Astrocyte of the spinal cord (primary cell): ENCODE measurements around the gene KANK3.

ENCODE experiments used
- DNase-seq: peaks from one replicate; pipeline ENCODE4 v3.0.0; 2011; ENCODE audit warnings: low read depth, low spot score
- H3K4me3 ChIP-seq: 2 replicates; pipeline ENCODE4 v1.5.1; 2011; ENCODE audit warnings: low read depth, mild to moderate bottlenecking, low read length, moderate library complexity
- in situ Hi-C: cut with HindIII; loops from 2 replicates; pipeline ENCODE4 v1.10.0; 2017; ENCODE audit warnings: low sequenced_read_pairs
- TF ChIP-seq, protein P1 (sequence below): IDR thresholded peaks from 2 replicates; pipeline ENCODE4 v1.5.1; 2012; ENCODE audit warnings: low read depth, mild to moderate bottlenecking, low read length, inconsistent platforms

KANK3 gene

DNA sequence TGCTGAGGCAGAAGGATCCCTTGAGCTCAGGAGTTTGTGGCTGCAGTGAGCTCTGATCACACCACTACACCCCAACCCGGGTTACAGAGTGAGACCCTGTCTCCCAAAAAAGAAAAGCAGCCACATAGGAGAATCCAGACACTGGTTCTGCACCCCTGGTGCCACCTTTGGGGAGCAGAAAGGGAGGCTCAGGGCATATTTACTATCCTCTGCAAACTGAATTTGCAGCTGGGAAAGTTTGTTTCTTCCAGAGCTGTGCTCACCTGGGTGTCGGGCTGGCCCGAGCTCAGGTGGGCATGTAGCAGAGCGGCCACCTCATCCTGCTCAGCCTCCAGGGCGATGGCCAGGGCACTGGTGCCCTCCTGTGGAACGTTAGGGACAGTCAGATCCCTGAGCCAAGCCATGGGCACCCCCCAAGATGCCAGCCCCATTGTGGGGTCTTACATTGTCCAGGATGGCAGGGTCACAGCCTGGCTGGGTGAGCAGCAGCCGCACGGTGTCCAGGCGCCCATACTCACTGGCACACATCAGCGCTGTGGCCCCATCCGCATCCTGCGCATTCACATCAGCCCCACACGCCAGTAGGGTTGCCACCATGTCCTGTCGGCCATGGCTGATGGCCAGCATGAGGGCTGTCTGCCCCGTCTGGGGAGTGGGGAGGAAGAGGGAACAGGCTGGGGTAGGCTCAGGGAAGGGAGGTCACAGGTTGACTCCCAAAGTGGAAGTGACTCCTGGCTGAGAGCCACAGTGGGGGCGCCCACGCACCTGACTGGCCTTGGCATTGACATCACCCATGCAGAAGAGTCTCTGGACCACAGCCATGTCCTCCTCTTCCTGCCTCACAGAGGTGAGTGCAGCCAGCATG, 18.6 kb downstream of the KANK3 start:
- TF ChIP-seq, protein P1, sequence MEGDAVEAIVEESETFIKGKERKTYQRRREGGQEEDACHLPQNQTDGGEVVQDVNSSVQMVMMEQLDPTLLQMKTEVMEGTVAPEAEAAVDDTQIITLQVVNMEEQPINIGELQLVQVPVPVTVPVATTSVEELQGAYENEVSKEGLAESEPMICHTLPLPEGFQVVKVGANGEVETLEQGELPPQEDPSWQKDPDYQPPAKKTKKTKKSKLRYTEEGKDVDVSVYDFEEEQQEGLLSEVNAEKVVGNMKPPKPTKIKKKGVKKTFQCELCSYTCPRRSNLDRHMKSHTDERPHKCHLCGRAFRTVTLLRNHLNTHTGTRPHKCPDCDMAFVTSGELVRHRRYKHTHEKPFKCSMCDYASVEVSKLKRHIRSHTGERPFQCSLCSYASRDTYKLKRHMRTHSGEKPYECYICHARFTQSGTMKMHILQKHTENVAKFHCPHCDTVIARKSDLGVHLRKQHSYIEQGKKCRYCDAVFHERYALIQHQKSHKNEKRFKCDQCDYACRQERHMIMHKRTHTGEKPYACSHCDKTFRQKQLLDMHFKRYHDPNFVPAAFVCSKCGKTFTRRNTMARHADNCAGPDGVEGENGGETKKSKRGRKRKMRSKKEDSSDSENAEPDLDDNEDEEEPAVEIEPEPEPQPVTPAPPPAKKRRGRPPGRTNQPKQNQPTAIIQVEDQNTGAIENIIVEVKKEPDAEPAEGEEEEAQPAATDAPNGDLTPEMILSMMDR, result no peak
- DNase-seq, result no peak
- in situ Hi-C loops, result no loop called here
- no peak overlapping the region for H3K4me3 ChIP-seq

DNA sequence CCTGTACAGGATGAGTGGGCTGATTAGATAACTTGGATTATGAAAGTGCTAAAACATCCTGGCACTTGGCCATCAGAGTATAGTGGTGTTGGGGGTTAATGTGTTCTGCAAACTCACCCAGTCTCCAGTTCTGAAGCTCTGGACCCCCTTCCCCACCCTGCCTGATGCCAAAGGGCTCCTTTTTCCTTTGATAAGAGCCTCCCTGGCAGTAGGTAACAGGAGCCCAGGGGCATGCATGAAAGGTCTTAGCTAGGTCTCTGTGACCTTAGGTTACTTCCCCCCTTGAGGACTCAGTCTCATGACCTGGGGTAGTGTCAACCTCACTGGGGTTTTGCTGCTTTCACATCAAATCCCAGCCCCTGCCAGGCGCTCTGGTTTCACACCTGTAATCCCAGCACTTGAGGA, 19.3 kb downstream of the KANK3 start:
- no peak overlapping the region for H3K4me3 ChIP-seq
- DNase-seq, result no peak
- in situ Hi-C loops, result no loop called here
- TF ChIP-seq, protein P1, result no peak

DNA sequence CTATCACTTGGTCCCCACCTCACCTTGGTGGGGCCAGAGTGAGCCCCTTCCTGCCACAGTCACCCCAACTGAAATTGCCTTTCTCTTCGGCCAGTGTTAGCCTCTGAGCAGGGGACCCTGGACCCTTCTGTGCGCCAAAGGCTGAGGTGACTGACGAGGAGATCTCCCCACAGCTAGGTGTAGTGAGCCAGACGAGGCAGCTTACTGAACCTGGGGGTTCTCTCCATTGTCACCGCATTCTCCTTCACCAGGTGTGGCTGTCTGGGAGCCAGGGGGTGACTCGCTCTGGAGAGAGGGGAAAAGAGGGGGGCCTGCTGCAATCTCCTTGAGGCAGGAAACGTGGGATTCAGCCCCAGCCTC, 20.4 kb downstream of the KANK3 start:
- DNase-seq, result no peak
- in situ Hi-C loops, result no loop called here
- peak overlapping the region; percentile 94 for H3K4me3 ChIP-seq
- TF ChIP-seq, protein P1, result no peak

DNA sequence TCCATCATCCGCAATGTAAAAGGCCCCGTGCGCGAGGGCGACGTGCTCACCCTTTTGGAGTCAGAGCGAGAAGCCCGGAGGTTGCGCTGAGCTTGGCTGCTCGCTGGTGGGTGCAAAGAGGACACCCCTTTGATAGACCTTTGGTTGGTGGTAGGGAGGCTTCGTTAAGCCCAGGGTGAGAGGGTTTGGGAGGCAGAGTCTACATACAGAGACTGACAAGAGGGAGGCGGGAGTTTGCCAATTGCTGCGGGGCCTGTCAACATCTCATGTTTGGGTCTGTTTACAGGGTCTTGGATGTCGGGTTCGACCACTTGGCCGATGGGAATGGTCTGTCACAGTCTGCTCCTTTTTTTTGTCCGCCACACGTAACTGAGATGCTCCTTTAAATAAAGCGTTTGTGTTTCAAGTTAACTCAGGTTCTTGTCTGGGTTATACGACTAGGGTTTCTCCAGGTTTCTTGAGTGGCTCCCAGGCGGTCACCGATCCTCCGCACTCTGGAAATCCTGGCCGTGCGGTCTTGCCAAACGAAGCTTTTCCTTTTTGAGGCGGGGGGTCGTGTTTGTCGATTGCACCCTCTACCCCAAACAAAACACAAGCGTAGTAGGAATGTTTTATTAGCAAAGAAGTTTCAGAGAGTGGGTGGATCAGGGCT, 20.9 kb downstream of the KANK3 start:
- DNase-seq, result no peak
- peak overlapping the region; percentile 94 for H3K4me3 ChIP-seq
- in situ Hi-C loops, result no loop called here
- TF ChIP-seq, protein P1, result no peak

DNA sequence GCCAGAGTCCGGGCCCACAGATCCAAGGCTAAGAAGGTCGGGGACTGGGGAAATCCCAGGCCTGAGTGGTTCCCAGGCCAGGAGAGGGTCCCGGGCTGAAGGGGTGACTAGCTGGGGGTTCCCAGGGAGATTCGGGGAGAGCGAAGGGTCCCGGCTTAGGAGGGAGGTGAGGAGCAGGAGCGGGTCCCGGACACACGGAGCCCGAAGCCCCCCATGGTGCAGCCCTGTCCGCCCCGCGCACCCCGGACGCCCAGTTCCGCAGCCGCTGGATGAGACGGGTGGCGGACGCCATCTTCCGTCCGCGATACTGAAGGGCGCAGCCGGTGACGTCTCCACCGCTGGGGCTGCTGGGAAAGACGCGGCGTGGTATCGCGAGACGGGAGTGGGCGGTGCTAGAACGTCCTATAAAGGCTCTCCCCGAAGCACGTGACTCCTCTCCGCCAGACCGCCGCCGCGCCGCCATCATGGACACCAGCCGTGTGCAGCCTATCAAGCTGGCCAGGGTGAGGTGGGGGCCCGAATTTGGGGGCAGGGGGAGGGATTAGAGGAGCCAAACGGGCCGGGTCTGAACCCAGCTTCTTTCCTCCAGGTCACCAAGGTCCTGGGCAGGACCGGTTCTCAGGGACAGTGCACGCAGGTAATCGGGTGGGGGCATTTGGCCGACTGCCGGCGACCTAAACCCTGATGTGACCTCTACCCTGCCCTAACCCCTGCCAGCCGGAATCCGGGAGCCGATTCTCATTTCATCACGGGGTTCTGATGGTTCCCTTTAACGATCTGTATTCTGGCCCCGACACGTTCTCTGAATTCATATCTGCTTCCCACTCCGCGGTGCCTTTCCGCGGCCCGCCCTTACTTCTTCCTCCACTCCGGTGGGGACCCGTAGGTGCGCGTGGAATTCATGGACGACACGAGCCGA, 21.7 kb downstream of the KANK3 start, which contains the start of the genes NDUFA7 and RPS28:
NDUFA7 (minus strand) TSS at position 309 of the 919 bp plus-strand sequence; CDS start at position 292, 17 bp downstream.
RPS28 (plus strand) TSS at position 430 of the 919 bp plus-strand sequence; CDS start at position 465, 35 bp downstream.
- TF ChIP-seq, protein P1, result peak; percentile 24
- in situ Hi-C loops, result no loop called here
- peak; percentile 95 for DNase-seq
- H3K4me3 ChIP-seq, result peak within 1 kb of the TSS; percentile 94

DNA sequence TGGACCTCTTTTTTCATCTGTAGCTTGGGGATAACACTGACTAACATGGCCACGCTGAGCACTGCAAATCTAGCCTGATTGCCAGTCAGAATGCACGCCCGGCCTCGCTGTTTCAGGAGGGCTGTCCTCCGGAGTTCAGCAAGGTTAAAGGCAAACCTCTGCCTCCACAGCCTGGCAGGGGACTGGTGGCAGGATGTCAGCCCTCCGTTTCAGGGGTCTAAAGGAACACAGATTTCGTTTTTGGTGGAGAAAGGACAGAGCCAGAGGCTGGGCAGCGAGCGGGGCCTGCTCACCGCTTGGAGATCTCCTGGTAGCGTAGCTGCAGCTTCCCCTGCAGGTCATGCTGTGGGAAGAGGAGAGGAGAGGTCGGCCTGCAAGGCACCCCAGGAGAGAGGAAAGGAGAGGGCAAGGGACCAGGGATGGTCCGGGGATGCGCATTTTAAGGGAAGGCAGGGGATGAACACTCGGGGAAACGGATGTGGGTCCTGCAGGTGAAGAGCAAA, 22.4 kb downstream of the KANK3 start:
- TF ChIP-seq, protein P1, result no peak
- no peak for DNase-seq
- in situ Hi-C loops, result no loop called here
- H3K4me3 ChIP-seq, result peak overlapping the region; percentile 94
